HepG2 (cell line): ENCODE measurements around the gene NRP1. TPM values are rescaled to one million over a fixed set of nuclear protein-coding genes. Genes with fewer than 3 reads are reported as not detected.
A peak's percentile ranks its signal among the peaks of the same experiment; 100 is the strongest.

Source experiments
- ATAC-seq: fragments of 200-7000 bp; cut with Tn5 transposase; 3 replicates; pipeline ENCODE4 v1.9.1; 2020; ENCODE audit warnings: mild to moderate bottlenecking, moderate library complexity
- BruUV-seq: library from RNA; stranded (reverse); fragments of 400-500 nt; replicated peaks from 2 replicates; lab custom pipeline; 2021; lab: Mats Ljungman, UMichigan
- CTCF ChIA-PET: fragments of 300-600 bp; formaldehyde crosslinking; extraction: SDS; loops from one replicate; lab custom pipeline; 2021; ENCODE audit warnings: low total read pairs, inconsistent platforms, low intra/inter-chr PET ratio; lab: Yijun Ruan, JAX
- POLR2A ChIA-PET: fragments of 350-600 bp; sonication (Branson Sonifier 250); formaldehyde crosslinking; loops from one replicate; lab custom pipeline; 2020; ENCODE audit warnings: antibody characterized with exemption, inconsistent platforms; lab: Yijun Ruan, JAX
- DNase-seq: peaks from one replicate; pipeline ENCODE4 v3.0.0-alpha.2; 2015; ENCODE audit warnings: low spot score
- FAIRE-seq: peaks from 3 replicates; lab custom pipeline; 2011; peaks lifted over from hg19 to GRCh38; lab: Jason Lieb, UNC
- H2AFZ ChIP-seq: one replicate; pipeline ENCODE4 v1.6.1; 2011; ENCODE audit warnings: low read length, inconsistent platforms
- H3K27ac ChIP-seq: fragments of 300-600 bp; 3 replicates; pipeline ENCODE4 v1.8.0; 2011; ENCODE audit warnings: mixed run types, mild to moderate bottlenecking, mixed read lengths, low read length, inconsistent platforms; ENCODE audit not compliant: insufficient read depth; ENCODE audit errors: extremely low read length
- H3K27me3 ChIP-seq, 2 experiments: fragments of 200-600 bp in 1 of 2; 2 replicates in 1 of 2; 3 replicates in 1 of 2; pipeline versions ENCODE4 v1.6.0 to v1.8.0; 2011; ENCODE audit warnings: low read length in 2 of 2, mild to moderate bottlenecking in 2 of 2, moderate library complexity in 2 of 2, inconsistent platforms in 1 of 2; ENCODE audit not compliant: insufficient read depth in 2 of 2, control insufficient read depth in 1 of 2
- H3K36me3 ChIP-seq, 2 experiments: fragments of 200-600 bp in 1 of 2; replicated peaks in 1 of 2; 2 replicates in 1 of 2; 3 replicates in 1 of 2; pipeline versions ENCODE4 v1.5.1 to v1.8.0; 2011; ENCODE audit warnings: low read length in 2 of 2, inconsistent platforms in 1 of 2; ENCODE audit not compliant: insufficient read depth in 2 of 2, control insufficient read depth in 1 of 2
- H3K4me1 ChIP-seq: 2 replicates; pipeline ENCODE4 v1.5.1; 2012; ENCODE audit warnings: low read length, inconsistent platforms; ENCODE audit not compliant: insufficient read depth
- H3K4me2 ChIP-seq: 2 replicates; pipeline ENCODE4 v1.6.0; 2011; ENCODE audit warnings: low read depth, low read length, inconsistent platforms
- H3K4me3 ChIP-seq, 3 experiments: fragments of 200-600 bp in 1 of 3; sonication (generic), shearing (Covaris generic) in 1 of 3; replicated peaks in 1 of 3; 2 replicates each; pipeline ENCODE4 v1.5.1; 2011 to 2016; ENCODE audit warnings: low read length in 3 of 3, inconsistent platforms in 2 of 3, low read depth in 2 of 3, mild to moderate bottlenecking in 2 of 3, control low read depth in 1 of 3, mixed read lengths in 1 of 3; ENCODE audit not compliant: insufficient read depth in 1 of 3
- H3K79me2 ChIP-seq: one replicate; pipeline ENCODE4 v1.6.1; 2011; ENCODE audit warnings: low read length, inconsistent platforms; ENCODE audit not compliant: insufficient read depth
- H3K9ac ChIP-seq: 2 replicates; pipeline ENCODE4 v1.6.0; 2011; ENCODE audit warnings: mild to moderate bottlenecking, low read depth, low read length, inconsistent platforms; ENCODE audit not compliant: insufficient read depth
- H3K9me3 ChIP-seq: 2 replicates; pipeline ENCODE4 v1.5.1; 2012; ENCODE audit warnings: mild to moderate bottlenecking, low read length
- H4K20me1 ChIP-seq: 2 replicates; pipeline ENCODE4 v1.6.0; 2011; ENCODE audit warnings: inconsistent platforms, mild to moderate bottlenecking, low read length, moderate library complexity; ENCODE audit not compliant: insufficient read depth
- ARID3A ChIP-seq: IDR thresholded peaks from 2 replicates; pipeline ENCODE4 v1.6.1; 2012; ENCODE audit warnings: low read depth, low read length, improper control_type of control experiment
- FOXO1 ChIP-seq: sonication (generic); formaldehyde crosslinking; IDR thresholded peaks from 2 replicates; pipeline ENCODE4 v1.4.0; 2020; ENCODE audit warnings: missing genetic modification reagents
- HMG20A ChIP-seq: IDR thresholded peaks from 2 replicates; pipeline ENCODE4 v1.6.1; 2016; ENCODE audit warnings: borderline replicate concordance
- HNF4A ChIP-seq: sonication (generic); formaldehyde crosslinking; IDR thresholded peaks from 2 replicates; pipeline ENCODE4 v1.4.0; 2020; ENCODE audit warnings: missing genetic modification reagents
- KLF15 ChIP-seq: sonication (generic); formaldehyde crosslinking; IDR thresholded peaks from 2 replicates; pipeline ENCODE4 v1.8.1; 2023; ENCODE audit warnings: borderline replicate concordance, mild to moderate bottlenecking, inconsistent platforms, missing genetic modification reagents, mixed read lengths
- NCOR1 ChIP-seq: fragments of 200-600 bp; sonication (generic); IDR thresholded peaks from 2 replicates; pipeline ENCODE4 v1.7.0; 2017; ENCODE audit warnings: antibody characterized with exemption, low read length, borderline replicate concordance
- RERE ChIP-seq: IDR thresholded peaks from 2 replicates; pipeline ENCODE4 v1.6.1; 2016; ENCODE audit warnings: low read depth, missing genetic modification reagents, missing compliant biosample characterization
- RXRB ChIP-seq: IDR thresholded peaks from 2 replicates; pipeline ENCODE4 v1.6.1; 2016; ENCODE audit warnings: borderline replicate concordance, missing genetic modification reagents, missing compliant biosample characterization
- ZBTB20 ChIP-seq: sonication (generic); formaldehyde crosslinking; IDR thresholded peaks from 2 replicates; pipeline ENCODE4 v1.8.1; 2023; ENCODE audit warnings: missing genetic modification reagents, low read depth, mild to moderate bottlenecking, borderline replicate concordance
- ZNF280D ChIP-seq: sonication (generic); formaldehyde crosslinking; IDR thresholded peaks from 2 replicates; pipeline ENCODE4 v1.5.1; 2020; ENCODE audit warnings: mild to moderate bottlenecking, missing genetic modification reagents
- ZNF292 ChIP-seq: sonication (generic); formaldehyde crosslinking; IDR thresholded peaks from 2 replicates; pipeline ENCODE4 v1.8.1; 2022; ENCODE audit warnings: mild to moderate bottlenecking, low read depth, missing genetic modification reagents, borderline replicate concordance
- ZNF430 ChIP-seq: sonication (generic); formaldehyde crosslinking; IDR thresholded peaks from 2 replicates; pipeline ENCODE4 v1.9.0; 2021; ENCODE audit warnings: mild to moderate bottlenecking, missing genetic modification reagents
- ZNF615 ChIP-seq: sonication (generic); formaldehyde crosslinking; IDR thresholded peaks from 2 replicates; pipeline ENCODE4 v1.5.0; 2020; ENCODE audit warnings: mild to moderate bottlenecking, missing genetic modification reagents, borderline replicate concordance
- whole genome bisulfite sequencing: methylation state at CpG from one replicate; pipeline ENCODE4 v1.1.6; 2017; ENCODE audit warnings: low lambda C conversion rate; 5-methylcytosine and 5-hydroxymethylcytosine counted together
- in situ Hi-C: cut with HindIII; loops from 2 replicates; pipeline ENCODE4 v1.10.0; 2017; ENCODE audit warnings: low pct_unique_long_range_greater_than_20kb; ENCODE audit not compliant: extremely low pct_ligation_motif_present
- intact Hi-C: fragments of 100-400 bp; cut with micrococcal nuclease; formaldehyde crosslinking; loops from one replicate; pipeline ENCODE4 v1.10.0; 2022; ENCODE audit not compliant: unreplicated experiment
- polyA plus RNA-seq, 8 experiments: library from polyadenylated mRNA; depleted of rRNA in 3 of 8; stranded (reverse) in 7 of 8; unstranded in 1 of 8; fragments of >200 nt; fragmentation: Illumina TruSeq in 4 of 8; extraction: Trizol in 4 of 8; gene quantifications; 2 replicates each; pipeline versions ENCODE4 v1.2.1 to v1.2.3, GENCODE V29; 2011 to 2016; ENCODE audit warnings: low read depth in 4 of 8, missing spikeins in 1 of 8, mixed read lengths in 1 of 8; ENCODE audit not compliant: insufficient read depth in 1 of 8
- total RNA-seq, 5 experiments: library from RNA; depleted of rRNA; stranded (reverse); fragments of >200 nt; fragmentation: Illumina TruSeq; extraction: Trizol; gene quantifications; 2 replicates each; pipeline ENCODE4 v1.2.3, GENCODE V29; 2016; ENCODE audit warnings: low read depth in 1 of 5

Gene NRP1
- total and polyA plus RNA-seq, 2 of the 13 experiments (the other 11 are each of a cell fraction or from before 2014, with no cell fraction given) = 5.3 to 5.8 TPM

- Histone ChIP-seq H2AFZ (no peak overlapping the region), H3K27me3 (no peaks in the 10 kb centered on the region), H4K20me1 (no peaks in the 10 kb centered on the region), H3K9me3 (no peaks in the 10 kb centered on the region), H3K36me3 (no peaks in the 10 kb centered on the region), H3K9ac (no peak overlapping the region), H3K4me3 (no peak overlapping the region; a peak in 1 of 6 replicates), H3K4me1 (peaks cover 14% of the 10 kb centered on the region), H3K4me2 (peak overlapping the region; percentile 37), H3K79me2 (no peaks in the 10 kb centered on the region), H3K27ac (no peak overlapping the region)
- ChIA-PET CTCF (no interaction called here), POLR2A (no interaction called here)
- WGBS = 0% methylated on average over 2 of the region's 2 CpGs
- ATAC-seq = peak; percentile 87
- FAIRE-seq = peak; percentile 68
- no peak for DNase-seq
- in situ Hi-C loops = no loop called here
- no TSS peak for BruUV-seq
- intact Hi-C loops = no loop called here
- TF ChIP-seq HMG20A (CRISPR knock-in tag) (peak; percentile 47; the same call in 1 of the 2 replicates), ZNF430 (CRISPR knock-in tag) (no peak), ZNF615 (no peak), RXRB (CRISPR knock-in tag) (peak; percentile 68; the same call in 1 of the 2 replicates), RERE (CRISPR knock-in tag) (no peak), FOXO1 (CRISPR knock-in tag) (peak; percentile 55; the same call in 1 of the 2 replicates), ARID3A (0 out of 2 replicates have a peak, but pooled peaks have one; percentile 2), ZBTB20 (CRISPR knock-in tag) (no peak), ZNF280D (CRISPR knock-in tag) (no peak), HNF4A (peak; percentile 70), KLF15 (no peak), ZNF292 (CRISPR knock-in tag) (peak; percentile 31; the same call in 1 of the 2 replicates), NCOR1 (peak; percentile 11)
These were observed 47.7 kb upstream of the NRP1 start for GRCh38 chr10:33382216-33382600.
